ENCODE data around the gene FOXN4.

The FOXN4 gene, protein sequence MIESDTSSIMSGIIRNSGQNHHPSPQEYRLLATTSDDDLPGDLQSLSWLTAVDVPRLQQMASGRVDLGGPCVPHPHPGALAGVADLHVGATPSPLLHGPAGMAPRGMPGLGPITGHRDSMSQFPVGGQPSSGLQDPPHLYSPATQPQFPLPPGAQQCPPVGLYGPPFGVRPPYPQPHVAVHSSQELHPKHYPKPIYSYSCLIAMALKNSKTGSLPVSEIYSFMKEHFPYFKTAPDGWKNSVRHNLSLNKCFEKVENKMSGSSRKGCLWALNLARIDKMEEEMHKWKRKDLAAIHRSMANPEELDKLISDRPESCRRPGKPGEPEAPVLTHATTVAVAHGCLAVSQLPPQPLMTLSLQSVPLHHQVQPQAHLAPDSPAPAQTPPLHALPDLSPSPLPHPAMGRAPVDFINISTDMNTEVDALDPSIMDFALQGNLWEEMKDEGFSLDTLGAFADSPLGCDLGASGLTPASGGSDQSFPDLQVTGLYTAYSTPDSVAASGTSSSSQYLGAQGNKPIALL

DNA sequence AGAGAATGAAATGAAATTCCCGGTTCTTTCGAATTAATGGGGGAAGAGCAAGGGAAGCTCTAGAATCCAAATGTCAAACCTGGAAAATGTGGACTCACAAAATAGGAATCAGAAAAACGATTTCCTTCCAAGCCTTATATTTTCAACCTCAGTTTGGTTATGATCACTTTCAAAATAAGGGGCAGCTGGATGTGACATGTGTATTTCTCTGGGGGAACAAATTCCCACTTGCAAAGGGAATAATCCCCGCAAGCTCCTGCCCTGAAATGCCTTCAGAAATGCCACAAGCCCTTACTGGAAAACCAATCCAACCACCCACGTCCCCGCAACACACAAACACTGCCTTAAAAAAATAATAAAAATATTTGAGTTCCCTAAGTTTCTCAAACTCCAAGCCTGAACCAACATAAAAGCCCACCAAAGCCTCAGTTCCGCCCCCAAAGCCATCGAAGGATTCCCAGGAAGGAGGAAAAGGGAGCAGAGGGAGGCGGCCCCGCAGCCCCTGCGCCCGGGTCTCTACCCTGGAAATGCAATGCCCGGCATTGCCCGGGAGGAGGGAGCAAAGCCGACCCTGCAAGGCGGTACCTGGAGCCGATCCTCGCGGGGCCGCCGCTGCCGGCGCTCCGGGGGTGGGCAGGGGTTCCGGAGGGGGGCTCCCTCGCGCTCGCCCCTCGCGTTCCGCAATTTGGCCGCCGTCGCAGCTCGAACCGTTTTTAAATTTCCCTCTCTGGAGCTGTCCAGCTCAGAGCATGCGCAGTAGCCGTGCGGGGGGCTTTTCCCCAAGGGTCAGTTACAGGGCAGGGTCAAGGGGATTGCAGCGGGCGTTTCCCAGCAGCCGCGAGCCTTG is at the start of gene FOXN4:
TSS of gene FOXN4 (minus strand) at position 751 of the 847 bp plus-strand sequence. CDS start 963 bp downstream, outside the sequence.
- DNase-seq (ENCODE audit: low spot score) = peak; percentile 23
- TF ChIP-seq, protein P1, sequence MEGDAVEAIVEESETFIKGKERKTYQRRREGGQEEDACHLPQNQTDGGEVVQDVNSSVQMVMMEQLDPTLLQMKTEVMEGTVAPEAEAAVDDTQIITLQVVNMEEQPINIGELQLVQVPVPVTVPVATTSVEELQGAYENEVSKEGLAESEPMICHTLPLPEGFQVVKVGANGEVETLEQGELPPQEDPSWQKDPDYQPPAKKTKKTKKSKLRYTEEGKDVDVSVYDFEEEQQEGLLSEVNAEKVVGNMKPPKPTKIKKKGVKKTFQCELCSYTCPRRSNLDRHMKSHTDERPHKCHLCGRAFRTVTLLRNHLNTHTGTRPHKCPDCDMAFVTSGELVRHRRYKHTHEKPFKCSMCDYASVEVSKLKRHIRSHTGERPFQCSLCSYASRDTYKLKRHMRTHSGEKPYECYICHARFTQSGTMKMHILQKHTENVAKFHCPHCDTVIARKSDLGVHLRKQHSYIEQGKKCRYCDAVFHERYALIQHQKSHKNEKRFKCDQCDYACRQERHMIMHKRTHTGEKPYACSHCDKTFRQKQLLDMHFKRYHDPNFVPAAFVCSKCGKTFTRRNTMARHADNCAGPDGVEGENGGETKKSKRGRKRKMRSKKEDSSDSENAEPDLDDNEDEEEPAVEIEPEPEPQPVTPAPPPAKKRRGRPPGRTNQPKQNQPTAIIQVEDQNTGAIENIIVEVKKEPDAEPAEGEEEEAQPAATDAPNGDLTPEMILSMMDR (IDR thresholded peaks at IDR 0.05; ENCODE audit: extremely low read depth, missing control alignments) = no peak

DNA sequence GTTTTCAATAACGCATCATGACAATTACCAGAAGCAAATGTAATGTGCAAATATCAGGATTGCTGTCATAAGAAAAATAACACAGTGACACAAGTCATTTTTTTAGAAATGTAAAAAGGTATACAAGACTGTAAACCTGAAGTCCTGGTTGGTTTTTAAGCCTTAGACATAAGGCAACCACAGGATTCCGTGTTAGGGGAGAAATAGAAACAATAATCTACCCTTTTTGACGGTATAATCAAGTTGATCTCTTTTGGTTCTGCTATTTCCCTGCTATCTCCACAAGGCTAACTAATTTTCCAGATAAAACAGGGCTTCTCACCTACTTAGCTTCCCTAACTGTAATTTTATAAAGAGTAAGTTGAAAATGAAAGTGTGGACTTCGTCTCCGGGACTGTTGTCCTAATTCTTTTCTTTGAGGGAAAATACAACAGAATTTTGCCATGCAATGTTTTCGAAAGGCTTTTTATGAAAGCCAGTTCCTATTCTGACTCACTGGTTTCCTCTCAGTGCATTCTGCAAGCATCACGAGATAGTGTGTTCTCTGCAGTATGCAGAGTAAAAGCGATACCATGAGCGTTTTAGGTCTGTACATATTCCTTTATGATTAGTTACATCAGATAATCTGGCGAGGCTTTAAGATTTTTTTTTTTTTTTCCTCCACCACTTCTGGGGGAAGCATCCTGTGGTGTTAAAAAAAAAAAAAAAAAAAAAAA is 49.2 kb upstream of the FOXN4 start:
- TF ChIP-seq, protein P1 (IDR thresholded peaks at IDR 0.05; ENCODE audit: extremely low read depth, missing control alignments) = no peak
- DNase-seq (ENCODE audit: low spot score) = peak; percentile 38

DNA sequence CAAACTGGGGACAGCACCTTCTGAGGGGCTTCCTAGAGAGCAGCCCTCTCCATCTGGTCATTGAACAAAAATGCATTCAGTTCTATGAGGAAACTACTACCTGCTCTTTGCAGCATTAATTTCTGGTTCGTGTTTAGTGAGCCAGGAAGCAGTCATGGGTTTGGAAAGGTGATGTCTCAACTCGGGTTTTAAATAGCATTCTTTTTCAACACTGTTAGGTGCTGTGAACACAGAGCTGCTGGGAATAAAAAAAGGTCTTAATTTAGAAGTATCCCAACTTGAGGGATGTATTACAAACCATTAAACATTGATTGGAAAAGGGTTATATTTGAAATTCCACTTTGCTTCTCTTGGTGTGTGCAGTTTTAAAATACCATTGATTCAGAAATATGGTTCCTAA is 47.9 kb upstream of the FOXN4 start:
- TF ChIP-seq, protein P1 (IDR thresholded peaks at IDR 0.05; ENCODE audit: extremely low read depth, missing control alignments) = no peak
- DNase-seq (ENCODE audit: low spot score) = no peak

DNA sequence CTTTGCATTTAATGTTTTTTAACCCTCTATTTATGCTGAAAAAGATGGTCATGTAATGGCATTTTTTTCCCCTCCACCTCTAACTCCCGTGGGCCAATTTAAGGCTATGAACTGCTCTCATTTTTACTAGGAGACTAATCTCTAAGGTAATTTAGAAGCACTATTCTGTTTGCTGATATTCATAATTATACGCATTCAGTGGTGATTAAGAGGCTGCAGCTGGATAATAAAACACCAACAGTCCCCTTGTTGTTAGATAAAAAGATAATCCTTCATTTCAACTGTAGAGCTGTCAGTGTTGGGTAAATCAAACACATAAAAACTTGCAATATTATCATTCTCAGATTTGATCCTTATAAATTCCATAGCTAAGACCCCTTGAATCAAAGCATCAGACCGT is 47.5 kb upstream of the FOXN4 start:
- TF ChIP-seq, protein P1 (IDR thresholded peaks at IDR 0.05; ENCODE audit: extremely low read depth, missing control alignments) = no peak
- no peak for DNase-seq (ENCODE audit: low spot score)

DNA sequence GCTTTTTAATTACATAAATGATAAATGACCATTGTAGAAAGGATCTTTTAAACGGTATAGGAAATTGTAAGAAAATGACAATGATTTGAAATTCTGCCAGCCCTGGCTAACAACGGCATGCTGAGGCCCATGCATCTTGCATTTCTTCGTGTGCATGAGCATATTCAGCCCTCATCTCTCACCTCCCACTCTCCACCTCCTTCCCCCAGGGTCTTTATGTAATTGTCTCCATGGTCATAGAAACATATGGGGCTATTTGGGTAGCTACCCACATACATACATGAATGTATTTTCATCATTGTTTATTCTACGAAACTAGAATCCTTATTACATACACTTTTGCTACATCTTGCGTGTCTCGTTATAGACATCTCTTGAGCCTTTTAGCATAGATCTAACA is 43.1 kb upstream of the FOXN4 start:
- TF ChIP-seq, protein P1 (IDR thresholded peaks at IDR 0.05; ENCODE audit: extremely low read depth, missing control alignments) = no peak
- no peak for DNase-seq (ENCODE audit: low spot score)

DNA sequence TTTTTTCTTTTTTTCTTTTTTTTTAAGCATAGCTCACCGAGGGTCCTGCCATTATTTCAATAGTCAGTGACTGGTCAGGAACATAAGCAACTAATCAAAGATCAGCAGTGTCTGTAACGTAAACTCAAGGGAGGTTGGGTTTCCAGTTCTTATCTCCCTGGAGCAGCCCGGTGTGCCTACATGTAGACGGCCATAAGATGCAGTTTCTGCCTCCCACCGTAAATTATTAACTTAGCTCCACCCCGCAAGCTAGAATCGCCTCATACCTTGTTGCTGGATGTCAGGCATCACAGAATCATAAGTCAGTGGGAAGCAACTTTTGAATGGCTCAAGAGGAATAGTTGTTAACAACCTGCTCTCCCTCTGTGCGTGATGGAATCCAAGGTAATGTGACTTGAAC is 38.5 kb upstream of the FOXN4 start, which contains the start of gene MYO1H:
TSS of gene MYO1H (plus strand) at position 312 of the 400 bp plus-strand sequence. CDS start at position 373, 61 bp downstream.
- DNase-seq (ENCODE audit: low spot score) = no peak
- TF ChIP-seq, protein P1 (IDR thresholded peaks at IDR 0.05; ENCODE audit: extremely low read depth, missing control alignments) = no peak

All from GM20000 (cell line).